ENCODE results near the gene RBM47.

DNA sequence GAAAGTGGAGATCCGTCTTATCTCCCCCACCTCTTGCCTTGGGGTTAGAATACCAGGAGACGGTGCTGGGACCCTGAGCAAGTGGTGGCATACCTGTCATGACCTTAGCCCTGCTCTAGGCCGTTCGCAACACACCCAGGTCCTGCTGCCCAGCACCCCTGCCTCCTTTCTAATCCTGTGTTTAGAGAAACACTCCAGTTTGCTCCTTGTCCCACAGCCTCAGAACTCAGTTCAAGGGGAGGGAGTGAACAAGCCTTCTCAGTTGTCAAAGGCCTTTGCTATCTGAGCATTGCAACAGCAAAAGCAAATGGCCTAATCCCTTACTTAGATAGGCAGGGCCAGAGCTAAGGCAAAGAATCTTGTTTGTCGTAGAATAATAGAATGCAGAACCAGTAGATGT, 226.6 kb downstream of the RBM47 start:
- TF ChIP-seq CTCF (IDR thresholded peaks at IDR 0.05) (no peak), POLR2A (IDR thresholded peaks at IDR 0.05) (peak in 1 of 4 donors; percentile 27), POLR2AphosphoS5 (IDR thresholded peaks at IDR 0.05) (no peak)
